Putamen (tissue), 1 donor: Measurements from ENCODE around the gene R3HCC1L.

Experiments used
- DNase-seq: peaks from one replicate; pipeline ENCODE4 v3.0.0-alpha.2; 2016; ENCODE audit warnings: low spot score

The R3HCC1L gene

GRCh38 chr10:98260350-98260749 is 125.9 kb downstream of the R3HCC1L start:
- no peak for DNase-seq

- DNase-seq = no peak
Observed at GRCh38 chr10:98260752-98261151, 126.3 kb downstream of the R3HCC1L start.

- DNase-seq = no peak
Observed at GRCh38 chr10:98261436-98262277, 127.2 kb downstream of the R3HCC1L start.

GRCh38 chr10:98262571-98262970 is 128.1 kb downstream of the R3HCC1L start:
- DNase-seq = no peak

- no peak for DNase-seq
Observed at GRCh38 chr10:98263088-98263487, 128.6 kb downstream of the R3HCC1L start.

- no peak for DNase-seq
Observed at GRCh38 chr10:98264378-98265065, 130.1 kb downstream of the R3HCC1L start.

- DNase-seq = no peak
Observed at GRCh38 chr10:98265403-98266378, 131.2 kb downstream of the R3HCC1L start.

GRCh38 chr10:98266647-98267046 is 132.2 kb downstream of the R3HCC1L start:
- DNase-seq = no peak

GRCh38 chr10:98267069-98267893 is 132.8 kb downstream of the R3HCC1L start:
- DNase-seq = no peak

GRCh38 chr10:98267894-98268693 is 133.6 kb downstream of the R3HCC1L start, which contains the start of gene LOXL4:
LOXL4 (minus strand) TSS chr10:98268194; CDS start chr10:98263019, 5,175 bp downstream.
- DNase-seq = no peak

GRCh38 chr10:98268694-98269431 is 134.4 kb downstream of the R3HCC1L start:
- no peak for DNase-seq

- DNase-seq = no peak
Observed at GRCh38 chr10:98269435-98269912, 135.0 kb downstream of the R3HCC1L start.

- DNase-seq = no peak
Observed at GRCh38 chr10:98270073-98270740, 135.8 kb downstream of the R3HCC1L start.

GRCh38 chr10:98270786-98271185 is 136.3 kb downstream of the R3HCC1L start:
- no peak for DNase-seq

- no peak for DNase-seq
Observed at GRCh38 chr10:98272245-98272644, 137.8 kb downstream of the R3HCC1L start.

- DNase-seq = no peak
Observed at GRCh38 chr10:98272656-98273055, 138.2 kb downstream of the R3HCC1L start.

GRCh38 chr10:98273057-98273850 is 138.8 kb downstream of the R3HCC1L start:
- no peak for DNase-seq

GRCh38 chr10:98274562-98274961 is 140.1 kb downstream of the R3HCC1L start:
- DNase-seq = no peak
